DND-41 (cell line): ENCODE data around the gene ME2.

ENCODE experiments used
- EZH2 ChIP-seq: IDR thresholded peaks from 3 replicates; pipeline ENCODE4 v1.6.1; 2012; ENCODE audit warnings: borderline replicate concordance, low read depth, mild to moderate bottlenecking, moderate library complexity, low read length, inconsistent platforms; ENCODE audit not compliant: severe bottlenecking
- TF ChIP-seq, protein P1 (sequence below): IDR thresholded peaks from 2 replicates; pipeline ENCODE4 v1.5.1; 2012; ENCODE audit warnings: borderline replicate concordance, low read length, moderate library complexity, mild to moderate bottlenecking; ENCODE audit not compliant: poor library complexity, severe bottlenecking; ENCODE audit errors: extremely low read depth

DNA sequence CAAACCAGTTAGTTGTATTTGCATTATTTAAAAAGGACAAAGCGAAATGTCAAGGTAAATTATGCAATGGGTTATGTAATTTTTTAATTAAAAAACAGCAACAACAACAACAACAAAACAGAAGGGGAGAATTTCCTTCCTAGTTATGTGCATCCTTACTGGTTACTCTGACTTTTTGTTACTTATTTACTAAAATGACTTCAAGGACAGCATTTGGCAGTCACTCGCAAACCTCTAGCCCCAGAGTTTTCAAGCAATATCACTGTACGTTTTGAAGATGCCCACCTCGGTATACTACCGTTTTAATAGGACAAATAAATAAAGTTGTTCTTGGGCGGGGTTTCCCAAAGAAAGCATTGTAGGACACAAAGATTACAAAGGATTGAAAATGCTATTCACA is 34.4 kb upstream of the ME2 start:
- TF ChIP-seq, protein P1, sequence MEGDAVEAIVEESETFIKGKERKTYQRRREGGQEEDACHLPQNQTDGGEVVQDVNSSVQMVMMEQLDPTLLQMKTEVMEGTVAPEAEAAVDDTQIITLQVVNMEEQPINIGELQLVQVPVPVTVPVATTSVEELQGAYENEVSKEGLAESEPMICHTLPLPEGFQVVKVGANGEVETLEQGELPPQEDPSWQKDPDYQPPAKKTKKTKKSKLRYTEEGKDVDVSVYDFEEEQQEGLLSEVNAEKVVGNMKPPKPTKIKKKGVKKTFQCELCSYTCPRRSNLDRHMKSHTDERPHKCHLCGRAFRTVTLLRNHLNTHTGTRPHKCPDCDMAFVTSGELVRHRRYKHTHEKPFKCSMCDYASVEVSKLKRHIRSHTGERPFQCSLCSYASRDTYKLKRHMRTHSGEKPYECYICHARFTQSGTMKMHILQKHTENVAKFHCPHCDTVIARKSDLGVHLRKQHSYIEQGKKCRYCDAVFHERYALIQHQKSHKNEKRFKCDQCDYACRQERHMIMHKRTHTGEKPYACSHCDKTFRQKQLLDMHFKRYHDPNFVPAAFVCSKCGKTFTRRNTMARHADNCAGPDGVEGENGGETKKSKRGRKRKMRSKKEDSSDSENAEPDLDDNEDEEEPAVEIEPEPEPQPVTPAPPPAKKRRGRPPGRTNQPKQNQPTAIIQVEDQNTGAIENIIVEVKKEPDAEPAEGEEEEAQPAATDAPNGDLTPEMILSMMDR = no peak
- no peak for TF ChIP-seq EZH2
